HTERT RPE-1 (cell line): Measurements from ENCODE around the gene SAV1.
"Not testable (repeated sequence)": the region's sequence is repeated elsewhere in the genome, so short reads cannot be mapped to it uniquely, and the experiment has no call there.

Source experiments
- in situ Hi-C: fragments of 300-500 bp; cut with MboI; formaldehyde crosslinking; loops from 4 replicates; pipeline ENCODE4 v1.14.3; 2020; ENCODE audit warnings: low sequenced_read_pairs

The SAV1 gene

DNA sequence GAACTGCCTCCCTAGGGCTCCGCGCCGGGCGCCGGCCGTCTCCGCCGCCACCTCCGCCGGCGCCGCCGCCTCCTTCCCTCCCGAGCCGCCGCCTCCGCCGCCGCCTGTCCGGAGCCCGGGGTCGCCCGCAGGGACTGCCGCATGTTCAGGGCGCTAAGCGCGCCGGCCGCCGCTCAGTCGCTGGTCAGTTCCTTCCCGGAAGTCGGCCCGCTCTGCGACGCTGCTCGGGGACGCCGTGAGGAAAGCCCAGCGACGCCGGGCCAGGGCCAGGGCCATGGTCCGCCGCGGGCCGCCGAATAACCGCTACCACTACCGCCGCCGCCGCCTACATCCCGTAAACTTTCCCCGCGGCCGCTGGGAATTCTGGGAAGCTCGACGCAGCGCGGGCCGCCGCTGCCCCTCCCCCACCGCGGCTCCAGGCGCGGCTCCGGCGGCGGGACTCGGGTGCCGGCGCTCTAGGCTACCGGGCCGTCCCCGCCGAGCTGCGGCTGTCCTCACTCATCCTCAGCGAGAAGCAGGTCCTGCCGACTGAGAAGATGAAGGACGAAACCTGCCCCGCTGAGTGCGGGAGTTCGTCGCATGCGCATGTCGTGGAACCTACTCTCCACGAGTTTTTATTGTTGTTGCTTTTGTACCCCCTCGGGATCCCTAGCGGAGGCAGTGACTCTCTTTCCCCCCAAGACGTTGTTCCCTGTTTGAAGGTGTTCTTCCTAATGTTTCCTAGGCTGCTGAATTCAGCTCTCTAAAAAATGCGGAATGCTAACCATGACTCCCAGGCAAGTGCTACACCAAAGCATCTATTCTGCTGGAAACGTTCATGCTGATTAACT lies at the start of gene SAV1:
Gene SAV1, minus strand, starts transcription at position 311 of the 830 bp plus-strand sequence. CDS start 339 bp downstream, outside the sequence.
- in situ Hi-C loops: no loop called here

DNA sequence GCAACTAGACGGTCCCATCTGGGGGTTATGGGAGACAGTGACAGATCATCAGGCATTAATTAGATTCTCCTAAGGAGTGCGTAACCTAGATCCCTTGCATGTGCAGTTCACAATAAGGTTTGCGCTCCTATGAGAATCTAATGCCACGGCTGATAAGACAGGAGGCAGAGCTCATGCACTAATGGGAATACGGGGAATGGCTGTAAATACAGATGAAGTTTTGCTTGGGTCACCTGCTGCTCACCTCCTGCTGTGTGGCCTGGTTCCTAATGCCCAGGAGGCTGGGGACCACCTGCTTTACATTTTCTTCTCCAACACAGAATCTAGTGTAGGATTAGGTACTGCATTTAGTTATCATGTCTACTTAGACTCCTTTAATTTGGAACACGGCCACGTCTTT lies 49.7 kb upstream of the SAV1 start:
- in situ Hi-C loops: no loop called here

DNA sequence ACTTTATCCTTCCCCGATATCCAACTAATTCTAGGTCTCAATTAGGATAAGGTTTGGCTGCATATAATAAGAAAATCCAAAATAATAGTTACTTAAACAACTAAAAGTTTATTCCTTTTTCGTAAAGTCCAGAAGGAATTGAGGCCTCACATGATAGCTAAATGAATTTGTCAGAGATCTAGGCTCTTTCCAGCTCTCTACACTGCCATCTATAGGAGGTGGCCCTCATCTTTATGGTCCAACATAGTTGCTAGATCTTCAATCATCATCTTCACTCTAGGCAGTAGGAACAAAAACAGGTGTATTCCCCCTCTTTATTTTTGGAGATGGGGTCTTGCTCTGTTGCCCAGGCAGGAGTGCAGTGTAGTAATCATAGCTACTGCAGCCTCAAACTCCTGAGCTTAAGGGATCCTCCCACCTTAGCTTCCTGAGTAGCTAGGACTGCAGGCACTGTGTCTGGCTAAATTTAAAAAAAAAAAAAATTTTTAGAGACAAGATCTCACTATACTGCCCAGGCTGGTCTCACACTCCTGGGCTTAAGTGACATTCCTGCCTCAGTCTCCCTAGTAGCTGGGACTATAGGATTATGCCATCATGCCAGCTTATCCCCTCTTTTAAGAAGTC lies 46.5 kb upstream of the SAV1 start:
- in situ Hi-C loops: no loop called here

DNA sequence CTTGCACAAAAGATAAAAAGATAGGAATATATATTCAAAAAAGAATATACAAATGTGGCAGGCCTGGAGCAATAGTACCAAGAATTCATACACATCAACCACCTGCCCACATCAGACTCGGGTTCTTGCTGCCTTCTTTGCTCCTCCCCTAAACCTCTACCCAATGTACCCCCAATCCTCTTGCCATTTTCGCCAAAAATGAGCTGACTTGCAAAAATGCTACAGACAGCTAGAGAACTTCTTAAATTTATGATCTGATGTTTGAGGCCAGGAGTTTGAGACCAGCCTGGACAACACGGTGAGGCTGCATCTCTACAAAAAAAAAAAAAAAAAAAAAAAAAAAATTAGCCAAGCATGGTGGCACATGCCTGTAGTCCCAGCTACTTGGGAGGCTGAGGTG lies 42.9 kb upstream of the SAV1 start:
- in situ Hi-C loops: no loop called here

DNA sequence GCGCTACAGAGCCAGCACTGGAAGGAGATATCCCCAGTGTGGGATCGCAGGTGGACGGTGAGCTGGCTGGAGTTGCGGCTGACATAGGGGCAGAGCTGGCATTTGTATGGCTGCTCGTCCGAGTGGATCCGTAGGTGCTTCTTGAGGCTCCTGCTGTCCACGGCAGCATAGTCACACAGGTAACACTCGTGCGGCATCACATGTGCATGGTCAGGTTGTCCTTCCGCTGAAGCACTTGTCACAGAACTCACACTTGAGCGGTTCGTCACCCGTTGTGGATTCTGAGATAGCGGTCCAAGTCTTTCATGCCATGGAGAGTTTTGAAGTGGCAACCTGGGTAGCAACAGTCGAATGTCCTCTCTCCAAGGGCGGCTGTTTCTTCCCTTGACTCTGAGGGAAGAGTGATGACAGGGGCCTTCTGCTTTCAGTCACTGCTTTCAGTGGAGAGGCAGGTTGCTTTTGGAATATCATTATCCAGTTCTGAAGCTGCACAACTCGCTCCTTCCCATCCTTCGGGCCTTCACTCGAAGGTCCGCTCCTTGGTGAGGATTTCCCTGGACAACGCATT lies 37.0 kb upstream of the SAV1 start:
- in situ Hi-C loops: no loop called here

DNA sequence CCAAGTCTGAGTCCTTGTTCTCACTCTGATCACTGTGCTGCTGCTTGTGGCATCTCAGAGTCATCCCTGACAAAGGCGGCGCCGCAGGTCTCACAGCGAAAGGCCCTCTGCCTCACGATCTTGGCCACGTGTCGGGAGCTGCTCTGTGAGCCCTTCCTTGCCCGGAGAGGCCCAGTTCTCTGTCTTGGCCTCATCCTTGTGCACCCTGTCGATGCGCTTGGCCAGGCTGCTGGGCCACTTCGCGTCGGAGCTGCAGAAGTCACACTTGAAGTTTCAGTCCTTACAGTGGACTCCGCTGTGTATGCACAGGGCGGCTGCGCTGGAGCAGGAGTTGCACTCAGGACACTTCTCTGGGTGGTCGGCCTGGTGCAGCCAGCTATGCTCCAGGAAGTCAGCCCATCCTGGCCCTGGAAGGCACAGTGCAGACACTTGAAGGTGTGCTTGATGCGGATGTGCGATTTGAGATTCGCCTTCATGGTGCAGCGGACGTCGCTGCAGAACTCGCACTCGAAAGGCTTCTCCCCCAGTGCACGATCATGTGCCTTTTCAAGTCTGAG lies 36.4 kb upstream of the SAV1 start:
- in situ Hi-C loops: no loop called here

DNA sequence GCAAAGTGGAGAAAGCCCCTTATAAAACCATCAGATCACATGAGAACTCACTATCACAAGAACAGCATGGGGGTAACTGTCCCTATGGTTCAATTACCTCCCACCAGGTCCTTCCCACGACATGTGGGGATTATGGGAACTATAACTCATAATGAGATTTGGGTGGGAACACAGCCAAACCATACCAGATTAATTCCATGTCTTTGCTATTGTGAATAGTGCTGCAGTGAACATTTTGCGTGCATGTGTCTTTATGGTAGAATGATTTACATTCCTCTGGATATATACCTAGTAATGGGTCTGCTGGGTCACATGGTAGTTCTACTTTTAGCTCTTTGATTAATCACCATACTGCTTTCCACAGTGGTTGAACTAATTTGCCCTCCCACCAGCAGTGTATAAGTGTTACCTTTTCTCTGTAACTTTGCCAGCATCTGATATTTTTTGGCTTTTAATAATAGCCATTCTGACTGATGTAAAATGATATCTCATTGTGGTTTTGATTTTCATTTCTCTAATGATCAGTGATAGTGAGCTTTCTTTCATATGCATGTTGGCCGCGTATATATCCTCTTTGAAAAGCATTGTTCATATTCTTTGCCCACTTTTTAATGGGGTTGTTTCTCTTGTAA lies 29.7 kb upstream of the SAV1 start:
- in situ Hi-C loops: no loop called here

DNA sequence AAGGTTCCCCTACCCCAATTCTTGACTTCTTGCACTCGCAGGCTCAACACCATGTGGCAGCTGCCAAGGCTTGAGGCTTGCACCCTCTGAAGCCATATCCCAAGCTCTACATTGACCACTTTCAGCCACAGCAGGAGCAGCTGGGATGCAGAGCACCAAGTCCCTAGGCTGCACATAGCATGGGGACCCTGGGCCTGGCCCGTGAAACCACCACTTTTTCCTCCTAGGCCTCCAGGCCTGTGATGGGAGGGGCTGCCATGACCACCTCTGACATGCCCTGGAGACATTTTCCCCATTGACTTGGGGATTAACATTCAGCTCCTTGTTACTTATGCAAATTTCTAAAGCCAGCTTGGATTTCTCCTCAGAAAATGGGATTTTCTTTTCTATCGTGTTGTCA lies 26.2 kb upstream of the SAV1 start:
- in situ Hi-C loops: not testable (repeated sequence)

DNA sequence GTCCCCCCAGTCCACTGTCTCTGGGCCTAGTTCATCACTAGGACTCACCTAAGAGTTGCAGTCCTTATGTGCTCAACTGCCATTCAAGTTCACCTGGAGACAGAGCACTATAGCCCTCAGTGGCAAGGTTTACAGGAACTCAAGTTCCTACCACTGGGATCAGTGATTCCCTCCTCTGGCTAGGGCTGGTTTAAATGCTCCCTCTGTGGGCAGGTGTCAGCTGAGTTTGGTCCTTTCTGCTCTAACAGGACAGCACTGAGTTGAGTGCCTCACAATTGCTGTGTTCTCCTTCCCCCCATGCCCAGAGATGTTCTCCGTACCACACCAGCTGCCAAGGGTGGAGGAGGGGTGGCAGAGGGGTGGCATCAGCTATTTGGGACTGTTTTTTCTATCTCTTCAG lies 20.8 kb upstream of the SAV1 start:
- in situ Hi-C loops: no loop called here

DNA sequence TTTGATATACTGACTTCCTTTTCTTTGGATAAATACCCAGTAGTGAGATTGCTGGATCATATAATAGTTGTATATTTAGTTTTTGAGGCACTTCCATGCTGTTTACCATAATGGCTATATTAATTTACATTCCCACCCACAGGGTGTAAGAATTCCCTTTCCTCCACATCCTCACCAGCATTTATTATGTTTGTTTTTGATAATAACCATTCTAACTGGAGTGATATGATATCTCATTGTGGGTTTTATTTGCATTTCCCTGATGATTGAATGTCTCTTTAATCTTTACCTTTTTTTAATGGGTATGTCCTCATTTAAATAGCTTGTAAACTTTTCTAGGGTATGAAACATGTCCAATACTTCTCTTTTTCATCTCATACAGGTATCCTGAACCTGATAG lies 11.6 kb upstream of the SAV1 start:
- in situ Hi-C loops: no loop called here

DNA sequence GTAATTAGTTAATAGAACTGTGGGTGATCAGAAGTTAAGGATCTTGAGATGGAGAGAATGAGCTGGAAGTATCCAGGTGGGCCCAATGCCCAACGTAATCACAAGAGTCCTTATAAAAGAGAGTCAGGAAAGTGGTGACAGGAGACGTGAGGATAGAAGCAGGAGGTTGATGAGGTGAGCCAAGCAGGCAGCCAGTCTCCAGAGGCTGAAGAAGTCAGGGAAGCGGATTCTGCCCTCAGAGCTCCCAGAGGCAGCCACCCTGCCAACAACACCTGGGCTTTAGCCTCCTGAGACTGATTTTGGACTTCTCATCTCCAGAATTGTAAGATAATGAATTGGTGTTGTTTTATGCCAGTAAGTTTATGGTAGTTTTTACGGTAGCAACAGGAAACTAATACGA lies 10.1 kb upstream of the SAV1 start:
- in situ Hi-C loops: no loop called here

DNA sequence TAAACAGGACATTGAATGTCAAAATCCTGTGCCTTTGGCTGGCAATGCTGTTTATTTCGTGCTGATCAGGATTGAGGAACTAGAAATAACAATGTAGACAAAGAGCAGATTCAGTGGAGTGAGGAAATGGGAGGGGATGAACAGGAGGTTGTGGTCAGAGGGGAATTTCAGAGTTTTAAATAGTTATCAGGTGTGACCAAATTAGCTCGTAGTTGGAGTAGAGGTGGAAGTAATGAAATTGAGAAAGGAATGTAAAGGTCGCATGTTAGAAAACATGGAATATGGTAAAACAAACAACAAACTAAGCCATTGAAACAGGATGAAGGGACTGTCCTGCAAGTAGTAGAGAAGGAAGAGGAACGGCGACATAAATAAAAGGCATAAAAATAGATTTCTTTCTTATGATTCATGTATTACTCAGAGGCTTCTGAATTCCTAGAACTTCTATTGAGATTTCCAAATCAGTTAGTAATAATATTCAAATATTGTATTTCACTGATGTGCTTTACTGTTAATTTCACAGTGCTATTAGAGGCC lies 9.5 kb upstream of the SAV1 start:
- in situ Hi-C loops: no loop called here

DNA sequence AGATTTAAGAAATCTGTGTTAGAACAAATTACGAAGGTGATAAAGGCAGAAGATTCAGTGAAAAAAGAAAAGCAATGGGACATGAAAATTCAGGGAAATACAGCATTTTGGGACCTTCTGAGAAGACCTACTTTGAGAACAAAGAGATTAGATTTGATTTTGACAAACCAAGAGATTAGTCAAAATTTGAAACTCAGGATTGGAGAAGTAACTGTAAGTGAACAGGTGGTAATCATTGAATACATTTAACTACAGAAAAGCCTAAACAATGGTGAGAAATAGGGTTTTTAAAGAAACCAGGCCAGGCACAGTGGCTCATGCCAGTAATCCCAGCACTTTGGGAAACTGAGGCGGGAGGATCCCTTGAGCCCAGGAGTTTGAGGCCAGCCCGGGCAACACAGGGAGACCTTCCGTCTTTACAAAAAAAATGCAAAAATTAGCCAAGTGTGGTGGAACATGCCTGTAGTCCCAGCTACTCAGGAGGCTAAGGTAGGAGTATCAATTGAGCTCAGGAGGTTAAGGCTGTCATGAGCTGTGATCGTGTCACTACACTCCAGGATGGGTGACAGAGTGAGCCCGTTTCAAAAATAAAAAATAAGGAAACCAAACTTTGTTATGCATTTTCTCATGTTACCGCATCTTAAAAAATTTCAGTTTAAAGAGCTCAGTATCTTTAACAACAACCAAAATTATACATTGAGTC lies 8.9 kb upstream of the SAV1 start:
- in situ Hi-C loops: no loop called here

DNA sequence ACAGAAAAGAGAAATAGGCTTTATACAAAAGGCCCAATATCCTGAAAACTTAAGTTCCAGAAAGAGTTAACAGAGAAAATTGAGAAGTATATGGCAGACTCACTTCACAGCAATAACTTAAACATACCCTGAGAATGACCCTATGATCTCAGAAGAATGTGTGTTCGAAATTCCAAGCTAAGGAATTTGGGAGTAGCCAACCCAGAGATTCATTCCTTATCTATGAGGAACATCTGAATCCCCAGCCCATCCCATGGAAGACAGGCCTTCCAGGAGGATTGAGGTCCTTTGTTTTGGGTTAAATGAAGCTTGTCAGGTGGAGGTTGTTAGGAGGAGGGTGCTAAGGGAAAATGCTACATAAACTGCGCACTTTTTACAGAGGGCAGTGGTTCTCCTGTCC lies 7.5 kb upstream of the SAV1 start:
- in situ Hi-C loops: no loop called here

DNA sequence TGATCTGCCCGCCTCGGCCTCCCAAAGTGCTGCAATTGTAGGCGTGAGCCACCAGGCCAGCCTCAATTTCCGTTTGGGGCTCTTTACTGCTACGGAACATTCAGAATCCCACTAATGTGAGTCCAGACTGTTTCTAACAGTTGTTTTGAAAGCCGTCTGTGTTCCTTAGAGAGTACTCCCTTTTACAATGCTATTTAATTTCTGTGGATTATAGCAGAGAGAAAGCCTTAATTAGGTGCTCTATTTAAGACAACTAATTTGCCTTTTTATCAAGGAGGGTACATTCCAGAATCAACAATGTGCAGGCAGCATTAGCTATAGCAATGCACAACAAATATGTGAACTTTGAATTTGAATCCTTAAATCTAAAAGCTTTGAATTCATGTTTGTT lies 2.8 kb upstream of the SAV1 start:
- in situ Hi-C loops: no loop called here

DNA sequence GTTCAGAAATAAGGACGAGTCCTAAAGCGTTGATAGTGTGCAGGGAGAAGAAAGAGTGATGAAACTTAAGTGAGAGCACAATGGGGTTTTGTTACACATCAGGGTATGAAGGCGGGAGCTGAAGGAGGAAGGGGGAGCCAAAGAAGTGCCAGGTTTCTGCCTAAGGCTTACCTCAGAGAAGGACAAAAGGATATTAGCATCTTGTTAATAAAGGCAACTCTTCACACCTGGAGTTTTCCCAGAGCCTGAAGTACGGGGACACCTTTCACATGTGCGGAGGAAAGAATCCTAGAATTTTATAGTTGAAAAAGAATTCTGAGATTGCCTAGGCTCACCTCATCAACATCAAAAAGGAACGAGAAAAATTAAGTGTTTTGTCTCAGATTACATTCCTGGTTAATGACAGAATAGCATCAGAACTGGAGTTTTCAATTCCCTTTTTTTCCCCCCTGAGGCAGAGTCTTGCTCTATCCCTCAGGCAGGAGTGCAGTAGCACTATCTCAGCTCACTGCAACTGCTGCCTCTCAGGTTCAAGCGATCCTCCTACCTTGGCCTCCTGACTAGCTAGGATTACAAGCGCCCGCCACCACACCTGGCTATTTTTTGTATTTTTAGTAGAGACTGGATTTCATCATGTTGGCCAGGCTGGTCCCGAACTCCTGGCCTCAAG lies 2.2 kb upstream of the SAV1 start:
- in situ Hi-C loops: no loop called here

DNA sequence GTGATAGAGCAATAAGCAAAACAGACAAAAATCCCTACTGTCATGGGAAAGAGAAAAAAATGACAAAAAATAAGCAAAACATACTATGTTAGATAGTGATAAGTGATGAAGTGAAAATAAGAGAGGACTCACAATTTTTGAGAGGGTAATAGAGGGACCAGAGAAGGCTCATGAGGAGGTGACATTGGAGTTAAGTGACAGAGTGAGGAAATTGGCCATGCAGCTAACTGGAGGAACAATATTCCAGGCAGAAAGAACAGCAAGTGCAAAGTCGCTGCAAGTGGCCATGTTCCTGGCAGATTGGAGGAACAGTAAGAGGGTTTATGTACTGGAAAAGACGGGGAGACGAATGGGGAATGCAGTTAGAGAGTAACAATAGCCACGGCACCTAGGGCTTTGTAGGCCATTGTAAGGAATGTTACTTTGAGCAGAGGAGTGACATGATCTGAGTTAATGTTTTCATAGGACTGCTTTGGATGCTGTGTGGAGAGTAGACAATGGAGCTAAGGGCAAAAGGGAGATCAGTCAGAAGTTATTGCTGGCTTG lies 1.4 kb upstream of the SAV1 start:
- in situ Hi-C loops: no loop called here

DNA sequence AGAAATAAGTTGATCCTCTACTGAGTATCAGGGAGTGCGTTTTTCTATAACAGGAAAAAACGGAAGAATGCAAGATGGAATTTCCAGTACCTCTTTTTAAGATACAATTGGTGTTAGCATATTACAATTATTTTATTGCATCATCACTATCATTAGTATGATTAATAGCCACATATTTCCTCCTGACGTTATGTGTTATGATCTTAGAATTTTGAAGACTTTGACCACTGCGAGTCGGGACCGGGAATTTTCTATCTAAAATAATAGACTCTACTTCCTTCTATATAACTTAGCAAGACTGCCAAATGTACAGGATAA lies 679 bp upstream of the SAV1 start:
- in situ Hi-C loops: no loop called here

DNA sequence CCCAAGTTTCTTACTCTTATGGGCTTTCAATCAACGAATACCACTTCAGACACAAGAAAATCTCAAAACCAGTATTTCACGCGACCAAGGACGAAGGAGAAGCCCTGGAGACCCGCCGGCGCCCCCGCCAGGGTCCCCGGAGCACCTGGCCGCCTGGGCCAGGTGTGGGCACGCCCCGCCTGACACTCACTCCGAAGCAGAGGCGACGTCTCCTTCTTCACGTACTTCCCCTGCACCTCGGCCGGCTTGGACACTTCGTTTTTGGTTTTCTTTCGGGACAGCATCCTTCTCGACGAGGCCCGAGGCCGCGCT lies 466 bp downstream of the SAV1 start:
- in situ Hi-C loops: no loop called here
